ENCODE data around the gene RETN.

- no peak for TF ChIP-seq CTCF (IDR thresholded peaks at IDR 0.05)
- no peak for TF ChIP-seq POLR2AphosphoS5 (IDR thresholded peaks at IDR 0.05; ENCODE audit: low read depth, low read length)
- TF ChIP-seq REST (IDR thresholded peaks at IDR 0.05; ENCODE audit: insufficient read depth in 1 of 2, low read depth in 2 of 2, low read length in 1 of 2) = no peak
Measured at GRCh38 chr19:7648265-7649014, 20.4 kb upstream of the RETN start.
